Measurements from ENCODE around the gene PPME1.

- TF ChIP-seq CTCF (IDR thresholded peaks at IDR 0.05): no peak
- TF ChIP-seq POLR2A (IDR thresholded peaks at IDR 0.05): no peak
Measured at GRCh38 chr11:74171997-74172396, 908 bp downstream of the PPME1 start.

Measured in Peyer's patch (tissue), 4 donors.